HG02610 (cell line): ENCODE data around the gene SRBD1.

Experiments
- ATAC-seq: cut with Tn5 transposase; IDR thresholded peaks from one replicate; pipeline ENCODE4 v1.9.1; 2021; ENCODE audit warnings: mild to moderate bottlenecking, moderate library complexity; ENCODE audit not compliant: unreplicated experiment

The SRBD1 gene

DNA sequence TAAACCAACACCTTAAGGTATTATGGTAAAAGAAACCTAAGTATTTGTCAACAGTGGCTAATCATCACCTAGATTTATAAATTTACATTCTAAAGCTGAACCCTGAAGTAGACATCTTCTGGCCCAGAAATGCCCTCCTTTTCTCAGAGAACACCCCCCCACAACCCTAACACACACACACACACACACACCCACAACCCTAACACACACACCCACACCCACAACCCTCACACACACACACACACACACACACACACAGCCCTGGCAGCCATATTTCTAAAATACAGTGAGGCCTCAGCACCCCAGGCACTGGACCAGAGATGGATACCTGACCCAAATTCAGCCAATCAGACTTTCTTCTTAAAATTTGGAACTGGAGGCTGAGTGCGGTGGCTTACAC lies 14.3 kb downstream of the SRBD1 start:
- no peak for ATAC-seq

DNA sequence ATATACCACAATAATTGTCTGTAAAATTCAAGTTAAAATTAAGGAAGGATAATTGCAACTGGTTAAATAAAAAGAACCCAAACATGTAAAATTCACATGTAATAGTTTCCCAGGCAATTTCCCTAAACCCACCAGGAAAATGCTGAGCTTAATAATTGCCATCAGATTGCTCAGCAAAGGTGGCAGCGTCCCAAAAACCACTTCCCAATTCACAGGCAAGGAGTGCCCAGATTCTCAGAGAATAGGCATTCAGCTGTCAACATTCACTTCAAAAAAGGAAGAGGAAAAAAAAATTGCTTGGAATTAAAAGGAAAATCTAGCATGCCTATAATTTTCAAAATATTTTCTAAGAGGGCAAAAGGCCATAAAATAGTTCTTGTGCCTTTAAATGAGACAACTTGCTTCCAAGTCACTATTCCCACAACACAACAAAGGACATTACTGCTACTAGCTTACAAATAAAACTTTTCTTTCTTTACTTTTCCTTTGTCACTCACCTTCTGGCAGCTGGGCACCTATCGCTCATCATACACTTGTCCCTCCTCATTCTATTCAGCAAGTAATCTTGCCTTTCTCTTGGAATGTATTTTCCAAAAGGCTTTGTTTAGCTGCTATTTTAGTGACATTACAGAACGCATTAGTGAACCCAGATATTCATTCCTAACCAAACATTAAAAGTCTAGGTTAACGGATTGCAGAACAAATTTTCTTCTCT lies 15.2 kb downstream of the SRBD1 start:
- no peak for ATAC-seq

DNA sequence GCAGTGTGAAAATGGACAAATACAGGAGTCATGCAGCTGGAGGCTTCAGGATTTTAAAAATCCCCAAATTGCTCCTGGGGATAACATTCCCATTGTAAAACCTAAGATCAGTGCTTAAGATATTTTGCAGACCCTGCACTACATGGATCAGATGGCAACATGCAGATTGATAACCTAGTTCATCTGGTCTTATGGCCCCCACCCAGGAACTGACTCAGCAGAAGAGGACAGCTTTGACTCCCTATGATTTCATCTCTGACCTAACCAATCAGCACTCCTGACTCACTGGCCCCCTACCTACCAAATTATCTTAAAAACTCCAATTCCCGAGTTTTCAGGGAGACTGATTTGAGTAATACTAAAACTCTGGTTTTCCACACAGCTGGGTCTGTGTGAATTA lies 20.0 kb downstream of the SRBD1 start:
- ATAC-seq: no peak

DNA sequence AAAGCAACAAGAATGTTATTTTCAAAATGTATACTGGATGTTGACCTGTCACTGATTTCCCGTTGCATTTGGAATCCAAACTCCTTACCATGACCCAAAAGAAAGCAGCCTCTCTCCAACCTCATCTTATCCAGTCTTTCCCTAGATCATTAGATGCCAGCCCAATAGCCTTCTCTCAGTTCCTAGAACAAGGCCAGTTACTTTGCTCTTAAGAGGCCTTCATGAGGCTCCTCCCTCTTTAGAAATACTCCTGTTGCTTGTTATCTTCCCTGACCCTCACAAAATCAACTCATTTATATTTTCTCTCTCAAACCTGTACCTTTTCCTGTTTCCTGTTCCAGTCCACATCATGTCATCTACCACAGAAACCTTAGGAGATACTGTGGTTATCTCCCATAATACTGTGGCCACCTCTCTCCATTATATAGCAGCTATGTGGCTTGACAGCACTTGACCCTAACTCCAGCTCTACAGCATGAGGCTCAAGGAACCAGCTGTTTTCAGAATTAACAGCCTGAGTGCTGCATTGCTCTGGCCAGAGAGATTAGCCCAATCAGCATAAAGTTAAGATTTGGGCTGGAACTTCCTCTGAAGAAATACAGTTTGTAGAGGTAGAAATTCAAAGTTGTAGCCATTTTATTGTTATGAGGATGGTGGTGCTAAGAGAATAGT lies 22.8 kb downstream of the SRBD1 start:
- ATAC-seq: no peak

DNA sequence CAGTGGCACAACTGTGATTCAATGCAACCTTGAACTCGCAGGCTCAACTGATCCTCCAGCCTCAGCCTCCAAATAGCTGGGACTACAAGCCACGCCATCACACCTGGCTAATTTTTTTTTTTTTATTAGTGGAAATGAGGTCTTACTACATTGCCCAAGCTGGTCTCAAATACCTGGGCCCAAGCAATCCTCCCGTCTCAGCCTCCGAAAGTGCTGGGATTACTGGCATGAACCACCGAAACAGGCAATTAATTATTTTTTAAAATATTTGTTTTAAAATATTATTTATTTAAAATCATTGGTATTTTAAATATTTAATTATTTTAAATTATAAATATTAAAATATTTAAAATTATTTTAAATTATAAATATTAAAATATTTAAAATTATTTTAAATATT lies 24.5 kb downstream of the SRBD1 start:
- no peak for ATAC-seq

DNA sequence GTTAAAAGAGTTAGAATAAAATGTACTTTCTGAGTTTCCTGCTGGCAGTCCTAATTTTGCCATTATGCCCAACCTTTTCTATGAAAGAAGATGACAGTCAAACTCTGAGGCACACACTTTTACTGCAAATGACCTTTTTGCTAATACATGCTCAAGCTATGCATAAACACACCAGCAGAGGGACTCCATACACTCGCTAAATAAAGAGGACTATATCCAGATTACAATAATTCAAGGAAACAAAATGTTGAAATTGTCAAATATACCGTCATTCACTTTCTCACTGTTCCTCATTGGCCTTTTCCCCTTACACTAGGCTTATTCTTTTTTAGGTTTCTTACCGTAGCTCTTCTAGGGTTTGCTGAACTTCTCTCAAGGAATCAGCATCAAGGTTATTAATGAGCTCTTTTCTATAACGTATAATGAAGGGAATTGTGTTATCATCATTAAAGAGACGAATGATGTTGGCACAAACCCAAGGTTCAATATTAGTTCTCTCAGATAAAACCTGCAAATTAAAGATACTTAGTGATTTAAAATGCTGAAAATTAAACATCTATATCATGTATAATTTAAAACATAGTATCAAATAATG lies 25.7 kb downstream of the SRBD1 start:
- peak; percentile 48 for ATAC-seq

DNA sequence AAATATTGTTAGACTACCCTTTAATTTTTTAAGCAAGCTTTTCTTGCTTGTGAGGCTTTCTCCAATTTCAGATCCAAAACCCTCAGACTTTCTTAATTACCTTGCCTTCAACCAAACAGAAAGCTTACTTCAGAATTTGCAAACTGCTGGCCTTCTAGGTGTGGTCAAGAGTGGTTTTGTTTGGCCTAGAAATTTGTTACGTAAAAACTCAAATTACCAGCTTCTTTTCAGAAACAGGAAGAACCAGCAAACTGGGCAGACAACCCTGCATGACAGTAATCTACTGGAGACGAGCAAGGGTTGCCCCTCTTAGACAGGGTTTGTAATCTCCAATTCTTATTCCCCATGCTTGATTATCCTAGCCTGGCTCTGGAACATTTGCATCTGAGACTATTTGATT lies 27.1 kb downstream of the SRBD1 start:
- ATAC-seq: no peak

DNA sequence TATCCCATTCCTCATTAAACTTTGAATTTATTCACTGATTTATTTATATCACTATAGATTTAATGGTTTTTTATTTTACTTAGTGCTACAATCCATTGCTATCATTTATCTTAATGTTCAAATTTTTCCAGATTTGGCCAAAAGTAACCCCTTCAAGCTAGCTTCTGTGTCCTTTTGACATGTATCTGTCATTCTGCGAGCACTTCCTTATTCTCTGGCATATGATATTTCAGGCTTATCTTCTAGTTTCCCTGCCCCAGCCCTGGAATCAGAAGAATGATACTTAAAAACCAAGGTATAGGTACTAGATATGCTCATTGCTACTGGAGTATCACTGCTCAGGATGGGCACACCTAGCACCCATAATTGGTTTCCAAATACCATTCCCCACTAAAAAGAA lies 28.5 kb downstream of the SRBD1 start:
- no peak for ATAC-seq

DNA sequence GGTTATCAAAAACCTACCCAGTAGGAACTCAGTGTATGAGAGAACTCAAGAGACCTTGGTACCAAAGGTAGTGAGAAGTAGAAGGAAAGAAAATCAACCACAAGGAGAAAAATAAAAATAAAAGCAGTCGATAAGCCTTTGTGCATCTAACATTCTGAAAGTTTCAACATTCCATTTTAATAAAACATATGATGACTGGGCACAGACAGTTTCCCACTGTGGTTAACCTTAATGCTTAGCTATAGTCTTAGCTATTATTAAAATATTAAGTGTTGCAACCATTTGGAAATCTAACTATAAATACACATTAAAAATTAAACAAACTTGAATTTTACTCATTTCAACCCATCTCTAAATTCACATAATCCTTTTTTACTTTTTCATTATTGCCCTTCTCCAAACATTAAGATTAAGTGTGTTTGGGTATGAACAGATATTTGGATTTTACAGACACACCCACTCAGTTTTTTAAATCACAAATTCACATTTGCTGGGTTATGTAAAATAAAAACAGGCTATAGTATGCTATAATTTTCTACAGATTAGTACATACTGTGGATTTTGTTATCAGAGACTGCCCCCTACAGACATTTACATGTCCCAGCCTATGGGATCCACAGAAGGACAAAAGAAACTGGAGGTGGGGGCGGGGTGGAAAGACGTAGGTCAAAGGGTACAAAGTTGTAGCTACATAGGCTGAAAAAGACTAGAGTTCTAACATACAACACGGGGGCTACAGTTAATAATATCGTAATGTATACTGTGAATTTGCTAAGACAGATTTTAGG lies 32.8 kb downstream of the SRBD1 start:
- no peak for ATAC-seq

DNA sequence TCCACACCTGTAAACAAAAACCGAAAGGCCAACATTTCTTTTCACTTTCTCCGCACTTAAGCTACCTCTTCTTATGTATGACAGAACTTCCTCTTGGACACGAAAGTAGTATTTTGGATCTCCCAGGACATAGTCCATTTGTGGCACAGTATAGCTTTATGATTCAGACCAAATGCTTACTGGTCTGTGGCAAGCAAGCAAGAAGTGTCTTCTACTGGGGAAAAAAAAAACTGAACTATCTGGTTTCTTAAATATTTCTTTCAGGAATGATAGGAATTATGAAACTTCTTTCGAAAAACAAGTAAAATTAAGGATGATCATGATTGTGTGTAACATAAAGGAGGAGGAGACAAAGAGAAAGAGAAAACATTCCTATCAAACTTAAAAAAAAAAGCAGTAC lies 33.6 kb downstream of the SRBD1 start:
- ATAC-seq: no peak

DNA sequence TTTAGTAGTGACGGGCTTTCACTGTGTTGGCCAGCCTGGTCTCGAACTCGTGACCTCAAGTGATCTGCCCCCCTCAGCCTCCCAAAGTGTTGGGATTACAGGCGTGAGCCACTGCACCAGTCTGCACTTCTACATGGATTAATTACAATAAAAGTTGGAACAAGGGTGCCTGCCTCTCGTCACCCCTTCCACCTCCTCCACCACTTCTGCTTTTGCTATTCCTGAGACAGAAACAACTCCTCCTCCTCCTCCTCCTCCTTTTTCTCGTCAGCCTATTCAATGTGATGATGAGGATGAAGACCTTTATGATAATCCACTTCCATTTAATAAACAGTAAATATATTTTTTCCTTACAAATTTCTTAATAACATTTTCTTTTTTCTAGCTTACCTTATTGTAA lies 35.2 kb downstream of the SRBD1 start:
- no peak for ATAC-seq

DNA sequence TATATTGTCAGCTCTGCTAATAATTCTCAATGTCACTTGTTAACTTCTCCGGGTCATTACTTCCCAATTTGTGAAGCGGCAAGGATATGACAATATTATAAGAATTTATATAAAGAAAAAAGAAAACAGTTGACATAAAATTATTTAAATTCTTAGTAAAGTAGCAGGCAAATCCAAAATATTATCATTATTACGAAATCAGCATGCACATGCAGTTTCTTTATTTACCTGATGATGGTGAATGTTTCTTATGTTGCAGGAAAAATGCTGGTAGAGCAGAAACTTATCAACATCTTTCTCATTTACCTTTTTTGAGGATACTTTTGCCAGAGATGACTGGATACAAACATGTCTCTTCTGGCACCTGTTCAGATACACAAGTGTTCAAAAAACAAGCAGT lies 38.1 kb downstream of the SRBD1 start:
- no peak for ATAC-seq

DNA sequence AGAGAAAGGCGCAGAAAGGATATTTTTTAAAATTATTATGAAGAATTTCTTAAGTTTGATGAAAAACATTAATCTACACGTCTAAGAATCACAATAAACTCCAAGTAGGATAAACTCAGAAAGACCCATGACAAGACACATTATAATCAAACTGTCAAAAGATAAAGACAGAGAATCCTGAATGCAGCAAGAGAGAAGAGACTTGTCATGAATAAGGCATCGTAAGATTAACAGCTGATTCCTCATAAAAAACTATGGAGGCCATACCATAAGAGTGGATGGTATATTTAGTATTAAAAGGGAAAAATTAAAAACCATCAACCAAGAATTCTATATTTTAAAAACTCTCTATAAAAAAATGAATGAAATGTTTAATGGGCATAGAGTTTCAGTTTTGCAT lies 39.1 kb downstream of the SRBD1 start:
- ATAC-seq: no peak

DNA sequence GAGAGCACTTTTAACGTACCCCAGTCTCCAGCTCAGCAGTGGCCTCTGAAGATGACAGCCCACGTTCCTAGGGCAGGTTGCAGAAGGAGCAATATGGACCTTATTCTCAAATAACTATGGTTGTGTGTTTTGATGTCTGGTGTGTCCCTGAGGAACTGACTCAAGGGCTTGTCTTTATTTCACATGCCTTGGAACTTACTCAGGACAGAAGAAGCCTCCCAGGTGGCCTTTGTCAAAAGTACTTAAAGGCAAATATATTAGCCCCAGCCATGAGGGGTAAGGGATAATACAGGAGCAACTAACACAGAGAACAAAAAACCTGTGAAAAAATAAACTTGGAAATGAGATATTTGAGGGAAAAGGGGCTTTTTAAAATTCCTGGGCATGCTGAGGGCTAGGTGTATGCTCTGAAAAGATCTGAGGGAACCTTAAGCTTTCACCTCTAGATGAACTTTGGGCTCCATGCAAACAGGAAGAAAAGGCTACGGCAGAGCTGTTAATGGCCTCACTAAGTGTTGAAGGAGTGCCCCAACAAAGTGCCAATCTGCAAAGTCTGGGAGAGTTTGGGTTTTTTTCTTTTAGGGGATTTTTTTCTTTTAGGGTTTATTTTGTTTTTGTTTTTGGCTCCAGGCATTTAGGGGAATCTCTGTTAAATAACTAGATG lies 40.3 kb downstream of the SRBD1 start:
- no peak for ATAC-seq

DNA sequence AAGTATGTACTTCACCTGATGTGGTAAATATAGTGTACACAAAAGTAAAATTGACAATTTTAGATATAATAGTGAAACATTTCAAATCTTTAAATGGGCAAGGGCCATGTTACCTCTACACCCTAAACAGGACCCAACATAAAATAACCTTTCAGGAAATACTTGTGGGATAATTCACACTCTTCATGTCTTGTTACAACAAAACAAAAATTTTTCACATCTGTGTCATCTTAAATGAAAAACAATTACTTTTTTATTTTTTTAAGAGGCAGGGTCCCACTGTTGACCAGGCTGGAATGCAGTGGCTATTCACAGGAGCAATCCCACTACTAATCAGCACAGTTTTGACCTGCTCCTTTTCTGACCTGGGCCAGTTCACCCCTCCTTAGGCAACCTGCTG lies 42.1 kb downstream of the SRBD1 start:
- ATAC-seq: no peak

DNA sequence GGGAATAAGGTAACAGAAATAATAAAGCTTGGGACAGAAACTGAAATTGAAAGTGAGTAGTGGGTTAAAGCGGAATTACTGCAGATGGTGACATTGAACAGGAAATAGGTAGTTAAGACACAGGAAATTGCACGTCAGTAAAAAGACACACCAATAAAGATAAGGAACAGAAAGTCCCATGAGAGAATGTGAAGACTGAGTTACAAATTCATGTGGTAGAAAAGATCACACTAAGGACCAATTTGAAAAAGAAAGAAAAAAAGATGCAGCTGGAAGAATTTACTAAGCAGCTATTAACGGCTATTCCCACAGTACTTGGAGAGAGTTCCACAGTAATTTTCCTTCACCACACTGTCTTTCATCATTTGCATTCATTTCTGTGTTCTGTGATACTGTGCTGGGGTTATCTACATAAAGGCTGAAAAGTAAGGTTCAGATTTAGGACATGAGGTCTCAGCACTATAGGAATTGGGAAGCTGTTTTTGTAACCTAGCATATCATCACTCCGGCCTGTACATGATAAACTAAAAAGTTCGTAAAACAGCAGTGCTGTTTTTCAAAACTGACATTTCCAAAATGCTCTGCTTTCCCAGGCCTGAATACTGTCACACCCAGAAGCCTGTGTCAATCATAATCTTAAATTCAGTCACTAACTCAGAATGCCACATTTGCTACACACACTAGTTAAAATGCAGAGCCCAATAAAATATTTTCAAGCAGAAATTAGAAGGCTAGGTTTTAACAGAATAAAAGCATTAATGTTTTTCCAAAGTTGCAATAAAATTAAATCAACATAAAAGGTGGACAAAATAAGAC lies 42.9 kb downstream of the SRBD1 start:
- ATAC-seq: peak; percentile 96

DNA sequence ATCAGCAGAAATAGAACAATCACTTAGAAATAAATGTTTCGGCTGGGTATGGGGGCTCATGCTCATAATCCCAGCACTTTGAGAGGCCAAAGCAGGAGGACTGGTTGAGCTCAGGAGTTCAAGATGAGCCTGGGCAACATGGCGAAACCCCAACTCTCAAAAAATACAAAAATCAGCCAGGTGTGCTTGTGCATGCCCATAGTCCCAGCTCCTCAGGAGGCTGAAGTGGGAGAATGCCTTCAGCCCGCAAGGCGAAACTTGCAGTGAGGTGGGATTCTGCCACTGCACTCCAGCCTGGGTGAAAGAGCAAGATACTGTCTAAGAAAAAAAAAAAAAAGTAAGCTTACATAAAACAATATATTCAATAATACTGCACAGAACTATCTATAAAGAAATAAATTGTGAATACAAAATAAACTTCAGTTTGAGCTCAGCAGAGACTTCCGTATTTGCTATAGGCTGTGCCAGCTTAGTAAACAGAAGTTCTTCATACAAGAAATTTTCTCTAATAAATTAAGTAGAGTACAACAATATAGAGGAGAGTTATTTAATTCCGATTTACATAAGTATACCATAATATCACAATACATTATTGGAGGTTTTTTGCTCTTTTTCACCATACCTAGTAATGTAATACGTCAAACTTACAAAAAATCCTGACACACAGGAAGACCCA lies 43.6 kb downstream of the SRBD1 start:
- ATAC-seq: no peak

DNA sequence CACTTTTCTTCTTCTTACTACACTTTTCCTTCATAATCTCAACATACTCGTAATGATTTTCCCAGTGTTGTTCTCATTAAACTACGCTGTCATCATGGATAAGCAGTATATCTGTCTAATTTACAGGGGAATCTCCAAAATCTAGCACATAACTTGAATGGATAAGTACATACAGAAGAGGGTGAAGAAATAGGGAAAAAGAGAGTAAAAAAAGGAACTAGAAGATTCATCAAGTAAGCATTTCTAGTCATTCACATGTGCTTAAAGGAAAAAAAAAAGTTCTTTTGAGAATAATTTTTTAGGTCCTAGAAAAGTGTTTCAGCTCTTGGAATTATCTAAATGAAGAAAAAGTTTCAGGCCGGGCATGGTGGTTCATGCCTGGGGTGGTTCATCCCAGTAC lies 51.6 kb downstream of the SRBD1 start:
- ATAC-seq: no peak

DNA sequence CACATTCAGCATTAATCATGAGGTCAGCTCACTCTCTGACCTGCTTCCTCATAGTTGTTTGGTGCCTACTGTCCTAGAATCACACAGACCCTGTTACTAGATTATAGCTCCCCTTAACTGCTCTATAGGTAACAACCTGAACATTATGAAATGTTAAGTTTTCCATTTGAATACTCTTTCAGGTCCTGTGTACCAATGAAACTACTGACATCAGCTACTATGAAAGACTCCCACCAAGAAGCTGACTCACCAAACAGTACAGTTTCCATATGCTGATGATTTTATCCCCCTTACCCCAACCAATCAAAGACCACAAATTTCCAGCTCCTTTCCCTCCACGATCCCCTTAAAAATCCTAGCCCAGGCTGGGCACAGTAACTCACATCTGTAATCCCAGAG lies 56.3 kb downstream of the SRBD1 start:
- no peak for ATAC-seq
